Sigmoid colon (tissue), 4 donors: ENCODE results near the gene FNDC4.
"Not testable (repeated sequence)": the region's sequence is repeated elsewhere in the genome, so short reads cannot be mapped to it uniquely, and the experiment has no call there.

ENCODE experiments used
- EP300 ChIP-seq, 4 donors: sonication (generic); formaldehyde crosslinking; IDR thresholded peaks; one replicate each; pipeline ENCODE4 v1.6.1; 2017; ENCODE audit warnings: antibody characterized with exemption in 4 of 4
- POLR2A ChIP-seq, 2 donors: fragments of 450-650 bp; IDR thresholded peaks; one replicate each; pipeline ENCODE4 v1.6.1; 2016; ENCODE audit warnings: antibody characterized with exemption in 2 of 2, mild to moderate bottlenecking in 2 of 2, moderate library complexity in 2 of 2
- TF ChIP-seq, protein P1 (sequence below), 4 experiments: fragments of 450-650 bp in 3 of 4; fragments of 200-600 bp in 1 of 4; IDR thresholded peaks; one replicate each; pipeline ENCODE4 v1.5.1; 2016 to 2019; ENCODE audit warnings: antibody characterized with exemption in 4 of 4, mild to moderate bottlenecking in 3 of 4, moderate library complexity in 2 of 4

GRCh38 chr2:27538839-27539450 lies 43.9 kb upstream of the FNDC4 start:
- TF ChIP-seq EP300, POLR2A (IDR thresholded peaks at IDR 0.05): not testable (repeated sequence)
- TF ChIP-seq, protein P1, sequence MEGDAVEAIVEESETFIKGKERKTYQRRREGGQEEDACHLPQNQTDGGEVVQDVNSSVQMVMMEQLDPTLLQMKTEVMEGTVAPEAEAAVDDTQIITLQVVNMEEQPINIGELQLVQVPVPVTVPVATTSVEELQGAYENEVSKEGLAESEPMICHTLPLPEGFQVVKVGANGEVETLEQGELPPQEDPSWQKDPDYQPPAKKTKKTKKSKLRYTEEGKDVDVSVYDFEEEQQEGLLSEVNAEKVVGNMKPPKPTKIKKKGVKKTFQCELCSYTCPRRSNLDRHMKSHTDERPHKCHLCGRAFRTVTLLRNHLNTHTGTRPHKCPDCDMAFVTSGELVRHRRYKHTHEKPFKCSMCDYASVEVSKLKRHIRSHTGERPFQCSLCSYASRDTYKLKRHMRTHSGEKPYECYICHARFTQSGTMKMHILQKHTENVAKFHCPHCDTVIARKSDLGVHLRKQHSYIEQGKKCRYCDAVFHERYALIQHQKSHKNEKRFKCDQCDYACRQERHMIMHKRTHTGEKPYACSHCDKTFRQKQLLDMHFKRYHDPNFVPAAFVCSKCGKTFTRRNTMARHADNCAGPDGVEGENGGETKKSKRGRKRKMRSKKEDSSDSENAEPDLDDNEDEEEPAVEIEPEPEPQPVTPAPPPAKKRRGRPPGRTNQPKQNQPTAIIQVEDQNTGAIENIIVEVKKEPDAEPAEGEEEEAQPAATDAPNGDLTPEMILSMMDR (IDR thresholded peaks at IDR 0.05), result not testable (repeated sequence)
